GM19023 (cell line): Measurements from ENCODE around the gene GINS2.

Experiments
- ATAC-seq: cut with Tn5 transposase; IDR thresholded peaks from one replicate; pipeline ENCODE4 v1.9.1; 2021; ENCODE audit warnings: mild to moderate bottlenecking, moderate library complexity; ENCODE audit not compliant: unreplicated experiment

GINS2 gene

DNA sequence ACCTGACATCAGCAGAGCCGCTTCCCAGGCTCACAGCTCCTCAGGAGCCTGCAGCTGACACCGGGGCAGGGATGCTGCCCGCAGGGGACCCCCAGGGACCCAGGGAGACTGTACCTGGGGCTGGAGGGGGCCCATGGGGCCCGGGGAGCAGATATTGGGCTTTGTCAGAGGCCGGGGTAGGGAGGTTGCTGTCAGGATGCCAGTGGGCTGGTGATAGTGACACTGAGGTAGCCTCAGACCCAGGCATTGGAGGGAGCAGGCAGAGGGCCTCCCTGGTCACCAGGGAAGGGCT is 60.5 kb downstream of the GINS2 start:
- no peak for ATAC-seq

DNA sequence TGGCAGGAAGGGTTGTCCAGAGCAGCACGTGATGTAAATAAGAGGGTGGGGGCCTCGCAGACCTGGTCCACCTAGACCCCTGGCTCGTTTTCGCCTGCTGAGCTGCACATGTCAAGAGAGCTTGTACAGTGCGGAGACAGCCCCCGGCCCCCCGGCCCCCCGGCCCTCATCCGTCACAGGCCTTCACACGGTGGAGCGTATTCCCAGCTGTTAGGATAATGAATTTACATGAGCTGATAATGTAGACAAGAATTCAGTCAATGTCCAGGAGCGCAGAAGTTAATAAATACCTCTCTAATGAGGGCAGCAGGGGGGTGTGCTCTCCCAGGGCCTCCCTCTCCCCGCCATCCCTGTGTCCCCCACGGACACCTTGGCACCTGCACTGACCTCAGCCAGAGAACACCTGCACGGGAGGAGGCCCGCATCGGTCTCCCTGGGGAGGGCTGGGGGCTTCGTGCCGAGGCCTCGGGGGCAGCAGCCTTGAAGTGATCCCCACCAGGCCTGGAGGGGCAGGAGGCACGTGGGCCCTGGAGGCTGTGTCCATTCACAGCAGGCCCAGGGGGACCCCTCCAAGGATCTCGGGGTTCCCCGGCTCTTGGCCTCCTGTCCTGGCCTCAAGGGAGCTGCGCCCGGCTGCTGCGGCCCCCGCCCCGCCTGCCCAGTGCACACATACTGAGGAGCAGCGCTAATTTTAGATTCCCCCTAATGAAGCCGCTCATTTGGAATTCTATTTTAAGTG is 61.1 kb downstream of the GINS2 start:
- no peak for ATAC-seq

DNA sequence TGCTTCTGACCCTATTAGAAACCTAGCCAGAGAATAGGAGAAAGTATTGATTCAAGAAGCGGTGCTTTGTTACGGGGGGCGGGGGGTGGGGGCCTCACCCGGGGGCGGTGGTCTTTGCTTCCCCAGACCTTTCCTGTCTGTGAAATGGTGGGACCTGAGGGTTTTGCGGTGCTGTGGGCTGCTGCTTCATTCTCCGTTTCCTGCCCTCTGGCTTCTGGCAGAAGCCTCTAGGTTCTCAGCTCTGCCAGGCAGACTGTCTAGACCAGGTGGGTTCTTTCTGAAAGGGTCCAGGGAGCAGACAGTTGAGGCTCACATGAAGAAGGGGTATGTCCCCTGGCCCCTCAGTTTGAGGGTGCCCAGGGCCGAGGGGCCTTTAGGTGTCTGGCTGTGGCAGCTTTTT is 61.7 kb downstream of the GINS2 start:
- ATAC-seq: no peak
